T-helper 1 cell (primary cell): ENCODE measurements around the gene GTSE1.
"Not testable (repeated sequence)": the region's sequence is repeated elsewhere in the genome, so short reads cannot be mapped to it uniquely, and the experiment has no call there.

ENCODE experiments used
- DNase-seq, 5 donors: peaks; one replicate each; pipeline ENCODE4 v3.0.0-alpha.2; 2012 to 2020

GTSE1 gene

DNA sequence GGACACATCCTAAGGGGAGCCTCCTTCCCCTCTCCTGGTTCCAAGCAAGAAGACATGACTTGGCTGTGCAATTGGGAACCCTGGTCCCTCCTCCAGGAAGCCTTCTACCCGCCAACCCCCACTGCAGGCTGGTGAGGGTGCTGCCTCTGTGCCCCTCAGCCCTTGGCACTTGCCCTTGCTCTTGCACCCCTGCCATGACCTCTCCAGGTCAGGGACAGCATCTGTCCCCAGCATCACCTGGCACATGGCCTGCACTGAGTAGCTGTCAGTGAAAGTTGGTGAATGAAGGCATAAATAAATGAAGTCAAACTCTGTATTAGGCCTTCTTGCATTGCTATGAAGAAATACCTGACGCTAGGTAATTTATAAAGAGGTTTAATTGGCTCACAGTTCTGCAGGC, 1.9 kb upstream of the GTSE1 start:
- DNase-seq, result no peak

DNA sequence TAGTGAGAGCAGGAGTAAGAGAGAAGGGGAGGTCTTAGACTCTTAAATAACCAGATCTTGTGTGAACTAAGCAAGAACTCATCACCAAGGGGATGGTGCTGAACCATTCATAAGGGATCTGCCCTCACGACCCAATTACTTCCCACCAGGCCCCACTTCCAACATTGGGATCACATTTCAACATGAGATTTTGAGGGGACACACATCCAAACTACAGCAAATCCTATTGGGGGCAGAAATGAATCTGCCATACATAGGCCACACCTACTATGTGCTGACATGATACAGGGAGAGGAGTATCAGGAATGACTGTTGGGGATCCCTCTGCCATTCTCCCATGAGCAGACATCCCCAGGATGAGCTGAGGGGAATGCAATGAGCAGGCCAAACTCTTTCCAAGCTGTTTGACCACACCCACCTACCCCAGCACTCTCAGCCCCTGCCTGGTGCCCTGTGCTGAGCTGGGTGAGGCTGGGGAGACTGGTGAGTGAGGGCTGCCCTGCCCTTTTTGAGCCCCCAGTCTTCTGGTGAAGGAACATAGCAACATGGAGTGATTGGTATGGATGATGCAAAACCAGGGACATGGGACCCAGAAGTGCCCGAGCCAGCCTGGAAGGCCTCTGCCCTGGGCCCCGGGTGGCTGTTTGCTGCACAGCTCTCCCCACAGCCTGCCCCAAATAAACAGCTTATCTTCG, 1.2 kb upstream of the GTSE1 start:
- DNase-seq, result no peak

DNA sequence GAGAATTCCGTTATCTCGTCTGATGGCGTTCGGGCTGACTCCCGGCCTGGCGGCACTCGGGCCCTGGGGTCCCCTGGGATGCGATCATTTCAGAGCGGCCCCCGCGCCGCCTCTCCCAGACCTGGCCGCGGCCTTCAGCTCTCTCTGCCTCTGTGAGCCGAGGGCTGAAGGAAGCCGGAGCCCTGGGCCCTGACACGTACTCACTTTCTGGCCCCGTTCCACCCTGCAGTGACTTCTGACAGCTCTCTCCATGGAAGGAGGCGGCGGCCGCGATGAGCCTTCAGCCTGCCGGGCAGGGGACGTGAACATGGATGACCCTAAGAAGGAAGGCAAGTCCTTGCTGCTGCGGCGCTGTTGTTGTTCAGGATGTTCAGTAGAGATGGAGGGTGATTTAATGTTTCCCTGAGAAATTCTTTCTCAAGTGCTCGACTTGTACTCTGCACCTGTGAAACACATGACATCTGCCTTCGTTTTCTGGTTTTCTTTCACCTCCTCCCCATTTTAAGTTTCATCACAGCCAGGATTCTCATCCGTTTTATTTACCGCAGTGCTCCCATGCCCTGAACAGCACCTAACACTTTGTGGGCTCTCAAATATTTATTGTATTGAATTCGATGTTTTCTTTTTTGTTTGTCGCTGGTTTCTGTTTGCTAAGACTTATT, 612 bp downstream of the GTSE1 start:
- peak in 1 of 5 donors; percentile 34 for DNase-seq

DNA sequence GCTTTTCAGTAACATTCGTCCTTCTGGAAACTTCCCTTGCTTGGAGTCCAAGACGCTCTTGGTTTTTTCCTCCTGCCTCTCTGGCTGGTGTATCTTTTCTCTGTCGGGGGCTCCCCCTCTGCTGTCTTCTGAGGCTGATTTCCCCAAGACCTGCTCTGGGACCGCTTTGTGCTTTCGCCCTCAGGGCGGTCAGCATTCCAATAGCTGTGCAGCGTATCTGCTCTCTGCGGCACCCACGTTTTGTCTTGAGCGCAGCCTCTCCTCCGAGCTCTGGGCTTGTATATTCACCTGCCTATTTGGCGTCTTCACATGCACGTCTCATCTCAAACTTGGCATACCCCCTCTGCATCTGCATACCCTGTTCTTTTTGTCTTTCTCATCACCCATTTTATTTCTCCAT, 2.4 kb downstream of the GTSE1 start:
- no peak for DNase-seq

DNA sequence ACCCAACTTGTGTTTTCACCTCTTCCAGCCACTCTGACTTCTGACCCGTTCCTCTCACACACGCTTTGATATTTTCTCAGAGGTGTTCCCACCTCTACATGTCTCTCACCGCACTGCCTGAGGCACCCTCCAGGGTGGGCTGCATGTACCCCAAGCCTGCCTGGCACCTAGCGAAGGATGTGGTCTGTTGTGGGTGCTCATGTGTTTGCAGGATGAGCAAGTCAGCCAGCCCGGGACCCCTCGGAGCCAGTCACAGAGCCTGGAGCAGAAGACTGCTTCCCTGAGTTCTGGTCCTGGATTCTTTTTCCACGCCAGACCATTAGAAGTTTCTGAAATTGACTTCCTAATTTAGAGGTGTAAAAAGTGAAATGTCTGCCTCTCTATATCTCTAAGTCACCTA, 3.8 kb downstream of the GTSE1 start:
- no peak for DNase-seq

DNA sequence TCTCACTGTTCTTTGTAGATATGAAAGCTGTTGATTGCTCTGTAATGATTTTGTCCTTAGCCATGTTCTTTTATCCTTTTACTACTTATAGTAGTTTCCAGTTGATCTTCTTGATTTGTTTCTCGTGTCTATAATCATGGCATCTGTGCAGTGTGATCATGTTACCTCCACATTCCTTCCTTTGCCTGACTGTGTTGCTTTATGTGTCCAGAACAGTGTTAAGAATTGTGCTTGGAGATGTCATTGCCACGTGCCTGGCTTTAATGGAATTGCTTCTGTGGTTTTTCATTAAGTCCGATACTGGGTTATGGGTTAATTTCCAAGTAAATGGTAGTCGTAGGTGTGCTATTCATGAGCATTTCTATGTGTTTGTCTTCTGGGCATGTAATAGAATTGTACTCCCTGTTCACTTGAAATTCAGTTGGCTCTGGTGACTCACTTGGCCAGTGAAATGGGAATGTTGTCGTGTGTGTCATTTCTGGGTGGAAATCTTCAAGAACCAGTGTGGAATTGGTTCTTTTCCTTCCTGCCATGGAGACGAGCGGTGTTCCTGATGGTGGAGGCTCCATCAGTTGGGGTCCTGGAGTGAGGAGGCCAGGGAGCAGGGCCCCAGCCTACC, 6.8 kb downstream of the GTSE1 start:
- no peak for DNase-seq

DNA sequence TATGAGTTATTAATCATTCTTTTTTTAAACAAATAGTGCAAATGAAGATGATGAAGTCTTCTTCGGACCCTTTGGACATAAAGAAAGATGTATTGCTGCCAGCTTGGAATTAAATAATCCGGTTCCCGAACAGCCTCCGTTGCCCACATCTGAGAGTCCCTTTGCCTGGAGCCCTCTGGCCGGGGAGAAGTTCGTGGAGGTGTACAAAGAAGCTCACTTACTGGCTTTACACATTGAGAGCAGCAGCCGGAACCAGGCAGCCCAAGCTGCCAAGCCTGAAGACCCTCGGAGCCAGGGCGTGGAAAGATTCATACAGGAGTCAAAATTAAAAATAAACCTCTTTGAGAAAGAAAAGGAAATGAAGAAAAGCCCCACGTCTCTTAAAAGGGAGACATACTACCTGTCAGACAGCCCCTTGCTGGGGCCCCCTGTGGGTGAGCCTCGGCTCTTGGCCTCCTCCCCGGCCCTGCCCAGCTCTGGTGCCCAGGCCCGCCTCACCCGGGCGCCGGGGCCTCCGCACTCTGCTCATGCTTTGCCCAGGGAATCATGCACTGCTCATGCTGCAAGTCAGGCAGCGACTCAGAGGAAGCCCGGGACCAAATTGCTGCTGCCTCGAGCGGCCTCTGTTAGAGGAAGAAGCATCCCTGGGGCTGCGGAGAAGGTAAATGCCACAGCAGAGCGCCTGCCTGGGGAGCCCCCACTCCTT, 11.8 kb downstream of the GTSE1 start:
- no peak for DNase-seq

DNA sequence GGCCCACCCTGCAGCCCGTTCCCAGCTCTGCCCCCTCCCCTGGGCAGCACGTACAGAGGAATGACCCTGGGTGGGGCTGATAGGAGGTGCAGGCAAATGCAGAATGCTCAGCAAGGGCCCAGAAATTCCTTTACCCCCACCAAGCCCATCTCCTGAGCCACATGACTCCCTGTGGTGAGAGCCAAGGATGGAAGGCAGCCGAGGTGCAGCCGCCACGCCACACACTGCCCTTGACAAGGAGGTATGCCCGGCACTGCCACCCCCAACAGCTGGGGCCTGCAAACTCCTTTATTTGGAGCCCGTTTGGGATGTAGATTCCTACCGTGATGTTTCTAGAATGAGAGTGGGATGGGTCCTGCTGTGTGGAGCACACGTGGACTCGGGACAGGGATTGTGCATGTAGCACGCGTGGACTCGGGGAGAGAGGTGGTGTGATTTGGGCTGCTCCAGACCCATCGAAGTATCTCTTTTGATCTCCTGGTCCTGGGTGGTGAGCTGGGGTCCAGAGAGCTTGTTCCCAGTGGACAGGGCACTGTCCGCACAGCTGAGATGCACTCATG, 12.9 kb downstream of the GTSE1 start:
- DNase-seq, result no peak

DNA sequence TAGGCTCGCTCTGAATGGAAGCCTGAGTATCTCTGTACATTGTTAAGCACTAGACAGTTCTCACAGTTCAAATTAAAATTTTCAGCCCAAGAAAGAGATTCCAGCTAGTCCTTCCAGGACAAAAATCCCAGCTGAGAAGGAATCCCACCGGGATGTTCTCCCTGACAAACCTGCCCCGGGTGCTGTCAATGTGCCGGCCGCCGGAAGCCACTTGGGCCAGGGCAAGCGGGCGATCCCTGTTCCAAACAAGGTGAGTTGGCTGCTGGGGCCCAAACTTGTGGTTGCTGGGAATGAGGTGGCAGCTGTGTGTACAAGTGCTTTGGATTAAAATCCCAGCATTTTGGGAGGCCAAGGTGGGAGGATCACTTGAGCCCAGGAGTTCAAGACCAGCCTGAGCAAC, 15.4 kb downstream of the GTSE1 start:
- DNase-seq, result no peak

DNA sequence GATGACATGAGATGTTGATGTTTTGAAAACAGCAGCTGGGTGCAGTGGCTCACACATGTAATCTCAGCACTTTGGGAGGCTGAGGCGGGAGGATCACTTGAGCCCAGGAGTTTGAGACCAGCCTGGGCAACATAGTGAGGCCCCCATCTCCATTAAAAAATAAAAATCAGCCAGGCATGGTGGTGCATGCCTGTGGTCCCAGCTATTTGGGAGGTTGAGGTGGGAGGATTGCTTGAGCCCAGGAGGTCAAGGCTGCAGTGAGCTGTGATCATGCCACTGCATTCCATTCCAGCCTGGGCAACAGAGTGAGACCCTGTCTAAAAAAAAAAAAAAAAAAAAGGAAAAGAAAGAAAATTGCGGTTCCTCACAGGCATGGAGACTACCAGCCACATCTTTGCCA, 16.2 kb downstream of the GTSE1 start:
- DNase-seq, result not testable (repeated sequence)

DNA sequence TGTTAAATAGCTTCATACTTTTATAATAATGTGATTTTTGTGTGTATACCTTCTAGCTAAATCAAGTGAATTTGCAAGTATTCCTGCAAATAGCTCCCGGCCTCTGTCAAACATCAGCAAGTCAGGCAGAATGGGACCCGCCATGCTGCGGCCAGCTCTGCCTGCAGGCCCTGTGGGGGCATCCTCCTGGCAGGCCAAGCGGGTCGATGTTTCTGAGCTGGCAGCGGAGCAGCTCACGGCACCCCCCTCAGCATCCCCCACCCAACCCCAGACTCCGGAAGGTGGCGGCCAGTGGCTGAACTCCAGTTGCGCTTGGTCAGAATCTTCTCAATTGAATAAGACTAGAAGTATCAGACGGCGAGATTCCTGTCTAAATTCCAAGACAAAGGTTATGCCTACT, 19.3 kb downstream of the GTSE1 start:
- DNase-seq, result no peak

DNA sequence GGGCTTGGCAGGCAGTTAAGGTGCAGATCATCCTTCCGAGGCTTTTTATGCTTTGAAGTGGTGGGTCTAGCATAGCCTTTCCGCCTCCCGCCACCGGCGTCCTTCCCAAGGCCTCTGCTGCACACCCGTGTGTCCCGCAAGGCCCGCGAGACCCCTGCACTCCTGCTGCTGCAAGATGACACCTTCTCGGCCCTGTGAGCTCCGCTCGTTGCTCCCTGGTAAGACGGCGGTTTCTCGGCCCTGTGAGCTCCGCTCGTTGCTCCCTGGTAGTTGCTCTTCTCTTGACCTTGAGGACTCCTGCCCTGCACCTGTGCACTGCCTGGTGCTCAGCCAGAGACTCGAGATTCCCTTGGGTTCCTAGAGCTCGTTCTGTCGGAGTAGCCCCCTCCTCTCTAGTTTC, 21.0 kb downstream of the GTSE1 start:
- DNase-seq, result no peak

DNA sequence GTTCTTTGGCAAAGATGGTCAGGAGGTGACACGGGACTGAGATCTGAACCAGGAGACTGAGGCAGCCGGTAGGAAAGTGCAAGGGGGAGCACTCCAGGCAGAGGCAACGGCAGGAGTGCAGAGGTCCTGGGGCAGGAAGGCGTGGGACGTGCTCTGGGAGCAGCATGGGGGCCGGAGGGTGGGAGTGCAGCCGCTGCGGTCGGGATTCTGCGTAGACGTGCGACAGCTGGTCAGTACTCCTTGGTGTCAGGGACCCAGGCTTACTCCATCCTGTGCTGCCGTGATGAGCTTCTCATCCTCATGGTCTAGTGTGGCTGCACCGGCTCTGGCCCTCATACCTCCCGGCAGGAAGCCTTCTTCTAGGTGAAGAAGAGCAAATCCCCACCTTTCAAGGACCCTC, 21.9 kb downstream of the GTSE1 start:
- no peak for DNase-seq

DNA sequence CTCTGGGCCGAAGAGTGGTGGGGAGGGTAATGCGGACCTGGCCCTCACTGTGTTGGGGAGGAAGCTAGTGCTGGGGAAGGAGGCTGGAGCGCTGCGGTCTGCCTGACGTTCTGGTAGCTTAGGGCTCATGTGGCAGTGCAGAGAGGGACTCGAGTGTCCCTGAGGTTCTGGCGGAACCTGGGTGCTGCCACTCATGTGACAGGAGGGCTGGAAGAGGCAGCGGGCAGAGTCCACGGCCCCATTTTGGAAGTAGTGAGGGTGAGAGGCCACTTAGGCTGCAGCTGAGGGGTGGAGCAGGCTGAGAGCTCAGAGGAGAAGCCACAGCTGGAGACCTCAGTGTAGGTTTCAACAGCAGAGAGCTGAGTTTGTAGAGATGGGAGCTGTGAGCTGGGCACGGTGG, 22.6 kb downstream of the GTSE1 start:
- DNase-seq, result no peak

DNA sequence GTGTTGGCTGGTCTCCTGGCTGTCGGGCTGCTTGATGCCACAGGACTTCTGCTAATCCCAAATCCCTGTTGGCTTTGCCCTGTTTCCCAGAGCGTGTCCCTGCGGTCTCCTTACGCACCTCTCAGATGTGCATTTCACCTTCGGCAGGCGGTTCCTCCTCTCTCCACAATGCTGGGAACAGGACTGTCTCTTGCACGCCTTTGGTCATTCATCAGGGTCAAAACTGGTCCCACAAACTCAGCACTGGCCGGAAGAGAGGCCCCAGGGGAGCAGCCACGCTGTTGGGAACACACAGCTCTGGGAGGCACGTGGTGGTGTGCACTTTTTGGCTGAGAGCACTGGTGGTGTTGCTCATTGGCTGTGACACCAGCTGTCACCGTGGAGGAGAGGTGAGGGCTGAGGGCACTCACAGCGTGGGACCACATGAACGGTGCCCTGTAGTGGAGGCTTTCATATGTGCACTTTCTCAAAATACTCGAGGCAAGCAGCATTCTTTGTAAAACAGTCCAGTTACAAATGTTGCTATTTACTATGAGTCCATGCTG, 23.6 kb downstream of the GTSE1 start:
- DNase-seq, result no peak

DNA sequence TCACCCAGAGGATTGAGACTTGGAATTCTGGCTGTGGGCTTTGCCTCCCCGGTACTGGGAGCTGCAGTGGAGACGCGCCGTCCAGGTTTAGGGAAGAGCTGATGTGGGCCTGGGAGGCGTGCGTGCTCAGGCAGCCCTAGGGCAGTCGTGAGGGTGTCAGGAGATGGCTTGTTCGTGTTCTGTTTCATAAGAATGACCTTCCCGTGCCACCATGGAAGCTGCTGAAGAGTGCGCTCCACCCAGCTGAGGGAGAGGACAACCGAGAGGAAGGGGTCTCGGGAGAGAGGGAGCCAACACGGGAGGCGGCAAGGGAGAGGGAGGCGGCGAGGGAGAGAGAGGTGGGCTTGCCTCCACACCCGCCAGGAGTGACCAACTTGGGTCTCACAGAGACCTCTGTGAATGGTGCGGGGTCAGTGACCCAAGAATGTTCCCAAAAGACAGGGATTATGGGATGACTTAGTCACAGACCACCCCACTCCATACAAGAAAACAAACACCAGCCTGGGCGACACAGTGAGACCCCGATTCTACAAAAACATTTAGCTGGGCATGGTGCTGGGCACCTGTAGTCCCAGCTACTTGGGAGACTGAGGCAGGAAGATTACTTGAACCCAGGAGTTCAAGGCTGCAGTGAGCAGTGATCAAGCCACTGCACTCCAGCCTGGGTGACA, 24.2 kb downstream of the GTSE1 start:
- no peak for DNase-seq

DNA sequence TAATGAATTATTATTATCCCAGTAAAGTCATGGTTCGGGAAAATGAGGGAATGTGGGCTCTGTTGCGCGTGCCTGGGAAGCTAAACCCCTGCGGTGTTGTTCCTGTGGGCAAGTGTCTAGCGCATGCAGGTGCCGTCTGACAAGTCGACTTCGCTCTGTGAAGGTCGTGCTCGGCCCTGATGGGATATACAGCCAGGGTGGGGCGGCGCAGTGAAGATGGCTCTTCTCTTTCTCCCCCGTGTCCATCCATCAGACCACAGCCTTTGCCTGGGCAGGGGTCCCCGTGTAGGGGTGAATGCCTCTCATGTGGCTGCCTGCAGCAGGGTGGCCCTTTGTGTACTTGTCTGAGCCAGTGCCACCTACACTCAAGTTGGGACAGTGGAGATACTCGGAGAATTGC, 26.0 kb downstream of the GTSE1 start:
- no peak for DNase-seq

DNA sequence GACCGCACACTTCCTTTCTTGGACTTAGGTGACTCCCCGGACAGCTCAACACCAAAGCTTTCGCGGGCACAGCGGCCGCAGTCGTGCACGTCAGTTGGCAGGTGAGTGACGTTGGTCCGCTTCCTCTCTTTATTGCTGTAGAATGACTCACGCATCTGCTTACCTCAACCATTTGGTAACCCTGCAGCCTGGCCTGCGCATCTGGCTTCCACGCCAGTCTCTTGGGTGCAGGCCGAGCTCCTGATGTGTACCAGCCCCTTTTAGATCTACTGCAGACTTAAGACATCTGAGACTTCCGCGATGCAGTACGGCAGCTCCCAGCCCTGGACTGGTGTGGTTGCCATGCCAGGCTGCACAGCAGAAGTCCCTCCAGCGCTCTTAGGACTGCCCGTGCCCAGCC, 26.5 kb downstream of the GTSE1 start:
- no peak for DNase-seq

DNA sequence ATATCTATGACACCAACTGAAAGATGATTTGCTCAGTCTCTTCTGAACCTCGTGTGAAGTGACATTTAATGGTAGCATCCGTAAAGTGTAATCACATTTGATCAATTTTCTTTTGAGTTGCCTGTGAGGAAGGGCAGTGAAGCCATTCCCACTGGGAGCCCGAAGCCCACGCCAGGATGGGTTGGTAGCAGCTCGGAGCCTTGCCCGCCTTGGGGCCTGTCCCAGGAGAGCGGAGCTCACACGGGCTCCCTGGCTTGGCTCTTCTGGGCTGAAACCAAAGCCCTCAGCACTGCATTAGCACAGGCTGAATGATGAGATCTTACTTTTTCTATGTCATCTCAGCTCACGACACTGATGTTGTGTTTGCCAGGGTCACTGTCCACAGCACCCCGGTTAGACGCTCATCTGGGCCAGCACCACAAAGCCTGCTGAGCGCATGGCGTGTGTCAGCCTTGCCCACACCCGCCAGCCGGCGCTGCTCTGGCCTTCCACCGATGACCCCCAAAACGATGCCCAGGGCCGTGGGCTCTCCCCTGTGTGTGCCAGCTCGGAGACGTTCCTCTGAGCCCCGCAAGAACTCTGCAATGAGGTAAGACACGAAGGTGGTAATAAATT, 29.5 kb downstream of the GTSE1 start:
- DNase-seq, result no peak

DNA sequence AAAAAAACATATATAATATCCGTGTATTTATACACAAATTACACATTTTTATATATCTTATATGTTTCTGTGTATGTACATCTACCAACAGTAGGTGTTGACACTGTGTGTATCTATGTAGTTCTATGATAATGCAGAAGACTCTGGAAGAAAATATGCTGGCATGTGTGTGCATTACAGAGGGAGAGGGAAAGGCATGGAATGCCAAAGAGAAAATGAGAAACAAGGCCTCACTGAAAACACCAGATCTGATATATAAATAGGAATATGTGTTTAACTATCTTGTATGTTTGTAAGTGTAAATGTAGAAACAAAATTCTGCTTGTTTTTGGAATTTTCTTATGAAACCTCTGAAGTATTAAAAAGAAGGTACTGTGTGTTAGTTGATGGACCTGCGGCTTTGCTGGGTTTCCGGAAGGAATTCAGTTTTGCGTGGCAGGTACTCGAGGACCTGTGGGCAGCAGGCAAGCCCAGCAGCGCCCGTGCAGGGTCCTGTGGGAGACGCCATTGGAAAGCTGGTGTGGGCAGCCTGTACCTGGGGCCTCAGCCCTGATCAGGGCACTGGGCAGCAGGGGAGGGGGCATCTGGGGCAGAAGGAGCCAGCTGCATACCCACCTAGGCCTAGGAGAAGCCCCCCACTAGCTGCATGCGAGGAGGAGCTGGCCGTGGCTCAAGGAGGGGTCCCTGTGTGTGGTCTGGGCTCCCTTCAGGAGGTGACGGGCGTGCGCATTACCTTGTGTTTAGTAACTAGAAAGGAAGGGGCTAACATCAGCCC, 31.2 kb downstream of the GTSE1 start:
- no peak for DNase-seq

DNA sequence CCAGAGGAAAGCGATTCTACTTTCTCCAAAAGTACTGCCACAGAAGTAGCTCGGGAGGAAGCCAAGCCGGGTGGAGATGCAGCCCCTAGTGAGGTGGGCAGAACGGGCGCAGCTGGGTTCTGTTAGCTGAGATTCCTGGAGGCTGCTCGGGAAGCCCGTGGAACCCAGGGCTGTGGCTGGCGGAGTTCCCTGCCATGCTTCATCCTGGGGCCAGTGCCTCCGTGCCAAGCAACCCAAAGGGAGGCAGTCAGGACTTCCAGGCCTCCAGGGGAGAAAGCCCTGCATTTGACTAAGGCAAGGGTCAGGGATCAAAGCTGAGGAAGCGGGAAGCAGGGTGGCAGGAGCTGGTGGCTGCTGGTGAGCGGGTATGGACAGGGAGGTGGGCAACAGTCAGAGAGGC, 32.1 kb downstream of the GTSE1 start:
- no peak for DNase-seq
